Bronchial epithelial cell (primary cell): Measurements from ENCODE around the gene CEBPE. TPM values are rescaled to one million over a fixed set of nuclear protein-coding genes. Genes with fewer than 3 reads are reported as not detected.

Experiments used
- DNase-seq: peaks from one replicate; pipeline ENCODE4 v3.0.0-alpha.2; 2010; ENCODE audit warnings: low read depth
- FAIRE-seq: peaks from 2 replicates; lab custom pipeline; 2011; peaks lifted over from hg19 to GRCh38; lab: Jason Lieb, UNC
- H3K27me3 ChIP-seq: 2 replicates; pipeline ENCODE4 v1.5.1; 2011; ENCODE audit warnings: low read length; ENCODE audit not compliant: control insufficient read depth, insufficient read depth
- H3K36me3 ChIP-seq: 2 replicates; pipeline ENCODE4 v1.5.1; 2011; ENCODE audit warnings: low read length; ENCODE audit not compliant: control insufficient read depth, insufficient read depth
- H3K4me3 ChIP-seq: 2 replicates; pipeline ENCODE4 v1.5.1; 2011; ENCODE audit warnings: mild to moderate bottlenecking, low read depth, low read length, control low read depth
- total RNA-seq: library from RNA; depleted of rRNA; stranded (reverse); fragments of >200 nt; gene quantifications from 2 replicates; pipeline ENCODE4 v1.2.1, GENCODE V29; 2014
- TF ChIP-seq, protein P1 (sequence below): IDR thresholded peaks from 2 replicates; pipeline ENCODE4 v1.5.1; 2011; ENCODE audit warnings: mild to moderate bottlenecking, moderate library complexity, low read length, control low read depth, inconsistent platforms; ENCODE audit not compliant: insufficient read depth, severe bottlenecking

CEBPE gene
- total RNA-seq, 1 donor from 2014 or later: not detected

DNA sequence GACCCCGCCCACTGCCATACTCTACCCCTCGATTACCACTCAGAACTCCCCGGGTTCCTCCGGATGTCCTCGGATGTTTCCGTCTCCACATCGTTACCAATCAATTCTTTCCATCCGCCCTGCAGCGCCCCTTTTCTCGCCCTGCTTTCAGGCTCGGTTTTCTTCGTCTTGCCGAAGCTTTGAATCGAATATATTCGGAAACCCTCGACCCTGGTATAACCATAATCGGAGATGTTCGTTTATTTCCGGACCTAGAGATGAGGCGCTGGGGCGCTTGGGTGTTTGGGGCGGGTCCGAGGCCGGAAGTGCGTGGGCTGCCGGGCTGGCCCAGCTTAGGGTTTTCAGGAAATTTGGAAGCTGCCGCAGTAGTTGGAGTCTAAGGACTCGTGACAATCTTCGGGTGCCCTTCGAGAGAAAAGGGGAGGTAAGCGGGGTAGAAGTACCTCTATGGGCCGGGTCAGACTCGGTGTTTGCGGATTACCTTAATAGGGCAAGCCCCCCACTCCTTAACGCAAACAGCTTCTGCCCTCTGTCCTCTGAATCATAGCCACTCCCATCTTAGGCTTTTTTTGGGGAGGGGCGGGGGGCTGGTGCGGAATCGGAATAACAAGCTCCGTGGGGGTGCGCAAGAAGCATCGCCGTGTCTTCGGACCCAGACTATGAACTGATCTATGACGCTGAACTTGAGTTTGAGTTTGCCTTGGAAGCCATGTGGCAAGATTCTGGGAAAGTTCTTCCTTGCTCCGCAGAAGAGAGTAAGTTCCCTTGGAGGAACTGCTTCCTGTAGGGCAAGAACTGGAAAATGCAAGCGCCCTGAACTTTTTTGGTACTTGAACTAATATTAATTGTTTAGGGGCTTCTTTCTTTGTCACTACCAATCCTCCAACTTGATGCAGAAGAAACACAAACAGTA is 23.6 kb downstream of the CEBPE start, which contains the start of gene C14orf119:
C14orf119 (plus strand) TSS at position 310 of the 913 bp plus-strand sequence. CDS start 2,154 bp downstream, outside the sequence.
- DNase-seq: peak; percentile 99
- Histone ChIP-seq H3K36me3 (peaks cover 7% of the 10 kb centered on the region), H3K27me3 (no peaks in the 10 kb centered on the region), H3K4me3 (peak within 1 kb of the TSS; percentile 78)
- FAIRE-seq: no peak
- TF ChIP-seq, protein P1, sequence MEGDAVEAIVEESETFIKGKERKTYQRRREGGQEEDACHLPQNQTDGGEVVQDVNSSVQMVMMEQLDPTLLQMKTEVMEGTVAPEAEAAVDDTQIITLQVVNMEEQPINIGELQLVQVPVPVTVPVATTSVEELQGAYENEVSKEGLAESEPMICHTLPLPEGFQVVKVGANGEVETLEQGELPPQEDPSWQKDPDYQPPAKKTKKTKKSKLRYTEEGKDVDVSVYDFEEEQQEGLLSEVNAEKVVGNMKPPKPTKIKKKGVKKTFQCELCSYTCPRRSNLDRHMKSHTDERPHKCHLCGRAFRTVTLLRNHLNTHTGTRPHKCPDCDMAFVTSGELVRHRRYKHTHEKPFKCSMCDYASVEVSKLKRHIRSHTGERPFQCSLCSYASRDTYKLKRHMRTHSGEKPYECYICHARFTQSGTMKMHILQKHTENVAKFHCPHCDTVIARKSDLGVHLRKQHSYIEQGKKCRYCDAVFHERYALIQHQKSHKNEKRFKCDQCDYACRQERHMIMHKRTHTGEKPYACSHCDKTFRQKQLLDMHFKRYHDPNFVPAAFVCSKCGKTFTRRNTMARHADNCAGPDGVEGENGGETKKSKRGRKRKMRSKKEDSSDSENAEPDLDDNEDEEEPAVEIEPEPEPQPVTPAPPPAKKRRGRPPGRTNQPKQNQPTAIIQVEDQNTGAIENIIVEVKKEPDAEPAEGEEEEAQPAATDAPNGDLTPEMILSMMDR: no peak

- Histone ChIP-seq H3K27me3 (no peaks in the 10 kb centered on the region), H3K4me3 (peak within 1 kb of the TSS; percentile 78), H3K36me3 (peaks cover 12% of the 10 kb centered on the region)
- FAIRE-seq: no peak
- peak; percentile 73 for DNase-seq
- TF ChIP-seq, protein P1: no peak
Measured at GRCh38 chr14:23094666-23095195, 24.3 kb downstream of the CEBPE start, which contains the start of gene ACIN1. Gene ACIN1 (minus strand): TSS chr14:23095136. CDS start chr14:23095112, 24 bp downstream.

GRCh38 chr14:23093991-23094665 is 24.9 kb downstream of the CEBPE start:
- TF ChIP-seq, protein P1: no peak
- H3K36me3 ChIP-seq: peaks cover 16% of the 10 kb centered on the region
- FAIRE-seq (no peak), DNase-seq (no peak)
- H3K4me3 ChIP-seq: peak overlapping the region; percentile 78
- H3K27me3 ChIP-seq: no peaks in the 10 kb centered on the region

GRCh38 chr14:23093526-23093925 is 25.5 kb downstream of the CEBPE start:
- DNase-seq (no peak), FAIRE-seq (no peak)
- Histone ChIP-seq H3K27me3 (no peaks in the 10 kb centered on the region), H3K4me3 (no peak overlapping the region), H3K36me3 (peaks cover 16% of the 10 kb centered on the region)
- TF ChIP-seq, protein P1: no peak

GRCh38 chr14:23093104-23093503 is 26.0 kb downstream of the CEBPE start:
- Histone ChIP-seq H3K36me3 (peaks cover 16% of the 10 kb centered on the region), H3K4me3 (no peak overlapping the region)
- FAIRE-seq: no peak

More at GRCh38 chr14:23093104-23093503, 26.0 kb downstream of the CEBPE start:
- TF ChIP-seq, protein P1: no peak
- H3K27me3 ChIP-seq: no peaks in the 10 kb centered on the region
- no peak for DNase-seq
